GM18507 (cell line): Measurements from ENCODE around the gene CRMP1.
"Not testable (repeated sequence)": the region's sequence is repeated elsewhere in the genome, so short reads cannot be mapped to it uniquely, and the experiment has no call there.

Source experiments
- DNase-seq: peaks from one replicate; pipeline ENCODE4 v3.0.0; 2011; ENCODE audit warnings: low read depth; ENCODE audit not compliant: insufficient read length; ENCODE audit errors: extremely low spot score
- FAIRE-seq: peaks from 2 replicates; lab custom pipeline; 2011; peaks lifted over from hg19 to GRCh38; lab: Jason Lieb, UNC

CRMP1 gene

GRCh38 chr4:5865896-5866599 lies 26.8 kb downstream of the CRMP1 start:
- FAIRE-seq (no peak), DNase-seq (no peak)

- FAIRE-seq, result no peak
- DNase-seq, result no peak
These were observed 29.3 kb downstream of the CRMP1 start for GRCh38 chr4:5863461-5864113.

- DNase-seq, result no peak
- FAIRE-seq, result no peak
These were observed 34.7 kb downstream of the CRMP1 start for GRCh38 chr4:5858020-5858769.

- FAIRE-seq, result no peak
These were observed 35.7 kb downstream of the CRMP1 start for GRCh38 chr4:5857199-5857598.

GRCh38 chr4:5856362-5856761 lies 36.5 kb downstream of the CRMP1 start:
- not testable (repeated sequence) for FAIRE-seq, DNase-seq

More at GRCh38 chr4:5857199-5857598, 35.7 kb downstream of the CRMP1 start:
- DNase-seq, result no peak

GRCh38 chr4:5854929-5855328 lies 38.0 kb downstream of the CRMP1 start:
- DNase-seq, result no peak
- FAIRE-seq, result no peak

GRCh38 chr4:5852523-5853202 lies 40.2 kb downstream of the CRMP1 start:
- FAIRE-seq, result no peak
- no peak for DNase-seq

GRCh38 chr4:5851637-5852301 lies 41.1 kb downstream of the CRMP1 start:
- DNase-seq, result no peak
- no peak for FAIRE-seq

GRCh38 chr4:5845035-5845905 lies 47.6 kb downstream of the CRMP1 start:
- FAIRE-seq (no peak), DNase-seq (no peak)

GRCh38 chr4:5843573-5844530 lies 49.0 kb downstream of the CRMP1 start:
- DNase-seq (no peak), FAIRE-seq (no peak)

GRCh38 chr4:5842456-5842855 lies 50.4 kb downstream of the CRMP1 start:
- DNase-seq (no peak), FAIRE-seq (no peak)

- FAIRE-seq (no peak), DNase-seq (no peak)
These were observed 52.9 kb downstream of the CRMP1 start for GRCh38 chr4:5839751-5840674.

- no peak for DNase-seq
- no peak for FAIRE-seq
These were observed 53.6 kb downstream of the CRMP1 start for GRCh38 chr4:5839332-5839731.

GRCh38 chr4:5837483-5837882 lies 55.4 kb downstream of the CRMP1 start:
- FAIRE-seq, DNase-seq: not testable (repeated sequence)

GRCh38 chr4:5836943-5837342 lies 55.9 kb downstream of the CRMP1 start:
- FAIRE-seq, result no peak

GRCh38 chr4:5828005-5828391 lies 64.9 kb downstream of the CRMP1 start:
- FAIRE-seq, result no peak
- no peak for DNase-seq

More at GRCh38 chr4:5836943-5837342, 55.9 kb downstream of the CRMP1 start:
- no peak for DNase-seq
